K562 (cell line): ENCODE data around the gene COA5. TPM values are rescaled to one million over a fixed set of nuclear protein-coding genes. Genes with fewer than 3 reads are reported as not detected.
A peak's percentile ranks its signal among the peaks of the same experiment; 100 is the strongest.

Experiments
- ATAC-seq: fragments of 200-7000 bp; cut with Tn5 transposase; 3 replicates; pipeline ENCODE4 v1.9.1; 2020; ENCODE audit warnings: moderate library complexity
- BruUV-seq: library from RNA; stranded (reverse); fragments of 400-500 nt; replicated peaks from 2 replicates; lab custom pipeline; 2021; lab: Mats Ljungman, UMichigan
- CTCF ChIA-PET: fragments of 300-600 bp; formaldehyde crosslinking; extraction: SDS; loops from one replicate; lab custom pipeline; 2021; ENCODE audit warnings: low intra/inter-chr PET ratio; lab: Yijun Ruan, JAX
- POLR2A ChIA-PET: fragments of 300-600, 350-650 bp; sonication (Branson Sonifier 250); formaldehyde crosslinking; extraction: SDS; loops from one replicate; lab custom pipeline; 2021; ENCODE audit warnings: antibody characterized with exemption, inconsistent platforms; lab: Yijun Ruan, JAX
- DNase-seq, 4 experiments: peaks; one replicate each; pipeline versions ENCODE4 v3.0.0 to v3.0.0-alpha.2; 2011 to 2018; ENCODE audit warnings: low spot score in 3 of 4, mixed read lengths in 3 of 4; ENCODE audit errors: extremely low read depth in 1 of 4
- FAIRE-seq: peaks from 2 replicates; lab custom pipeline; 2011; peaks lifted over from hg19 to GRCh38; lab: Jason Lieb, UNC
- H2AFZ ChIP-seq: 2 replicates; pipeline ENCODE4 v1.6.0; 2011; ENCODE audit warnings: low read depth, low read length, control low read depth, inconsistent platforms
- H3K27ac ChIP-seq: fragments of 200-600 bp; 3 replicates; pipeline ENCODE4 v1.8.0; 2011; ENCODE audit warnings: low read depth, mild to moderate bottlenecking, control low read depth, inconsistent platforms, low read length, moderate library complexity, mixed read lengths; ENCODE audit errors: extremely low read depth
- H3K27me3 ChIP-seq, 2 experiments: fragments of 300-600 bp in 1 of 2; 2 replicates in 1 of 2; 3 replicates in 1 of 2; pipeline versions ENCODE4 v1.6.0 to v1.8.0; 2011; ENCODE audit warnings: inconsistent platforms in 2 of 2, low read length in 2 of 2, mild to moderate bottlenecking in 1 of 2, mixed read lengths in 1 of 2, moderate library complexity in 1 of 2; ENCODE audit not compliant: control insufficient read depth in 2 of 2, insufficient read depth in 2 of 2
- H3K36me3 ChIP-seq: fragments of 300-600 bp; 3 replicates; pipeline ENCODE4 v1.8.0; 2011; ENCODE audit warnings: mild to moderate bottlenecking, low read length, inconsistent platforms; ENCODE audit not compliant: control insufficient read depth, insufficient read depth
- H3K4me1 ChIP-seq, 2 experiments: fragments of 200-600 bp in 1 of 2; replicated peaks in 1 of 2; 2 replicates in 1 of 2; 3 replicates in 1 of 2; pipeline versions ENCODE4 v1.5.1 to v1.8.0; 2011; ENCODE audit warnings: inconsistent platforms in 2 of 2, low read length in 2 of 2, mild to moderate bottlenecking in 1 of 2, mixed read lengths in 1 of 2, moderate library complexity in 1 of 2; ENCODE audit not compliant: control insufficient read depth in 2 of 2, insufficient read depth in 2 of 2
- H3K4me2 ChIP-seq: 2 replicates; pipeline ENCODE4 v1.6.1; 2011; ENCODE audit warnings: low read length, control low read depth, inconsistent platforms, mixed read lengths; ENCODE audit not compliant: insufficient read depth
- H3K4me3 ChIP-seq: fragments of 200-600 bp; sonication (generic), shearing (Covaris generic); 2 replicates; pipeline ENCODE4 v1.5.1; 2016; ENCODE audit warnings: control low read depth, inconsistent platforms
- H3K79me2 ChIP-seq: fragments of 200-600 bp; 3 replicates; pipeline ENCODE4 v1.8.0; 2011; ENCODE audit warnings: low read length, inconsistent platforms; ENCODE audit not compliant: control insufficient read depth, insufficient read depth
- H3K9ac ChIP-seq, 2 experiments: 2 replicates each; pipeline versions ENCODE4 v1.6.0 to v1.6.1; 2011; ENCODE audit warnings: low read depth in 2 of 2, low read length in 2 of 2, control low read depth in 1 of 2, inconsistent platforms in 1 of 2, mild to moderate bottlenecking in 1 of 2, mixed read lengths in 1 of 2; ENCODE audit not compliant: insufficient read depth in 1 of 2
- H3K9me1 ChIP-seq: one replicate; pipeline ENCODE4 v1.6.0; 2011; ENCODE audit warnings: inconsistent platforms, mild to moderate bottlenecking, low read length, moderate library complexity; ENCODE audit not compliant: control insufficient read depth, insufficient read depth
- H3K9me3 ChIP-seq: replicated peaks from 2 replicates; pipeline ENCODE4 v1.5.1; 2011; ENCODE audit warnings: low read depth, low read length, inconsistent platforms; ENCODE audit not compliant: control insufficient read depth, insufficient read depth
- H4K20me1 ChIP-seq: replicated peaks from 2 replicates; pipeline ENCODE4 v1.6.1; 2011; ENCODE audit warnings: low read length, inconsistent platforms, mixed read lengths; ENCODE audit not compliant: control insufficient read depth, insufficient read depth
- CREM ChIP-seq: IDR thresholded peaks from 2 replicates; pipeline ENCODE4 v1.6.1; 2014; ENCODE audit warnings: antibody characterized with exemption, low read depth
- E2F8 ChIP-seq: fragments of 450-650 bp; IDR thresholded peaks from 2 replicates; pipeline ENCODE4 v1.7.1; 2018; ENCODE audit warnings: mild to moderate bottlenecking, low read depth; ENCODE audit not compliant: partially characterized antibody
- EP400 ChIP-seq: fragments of 450-650 bp; IDR thresholded peaks from 2 replicates; pipeline ENCODE4 v1.6.1; 2017; ENCODE audit warnings: antibody characterized with exemption, mild to moderate bottlenecking, moderate library complexity
- IRF9 ChIP-seq: fragments of 450-650 bp; IDR thresholded peaks from 2 replicates; pipeline ENCODE4 v1.6.1; 2016; ENCODE audit warnings: missing biosample characterization, missing genetic modification characterization
- KLF13 ChIP-seq: fragments of 450-650 bp; IDR thresholded peaks from 2 replicates; pipeline ENCODE4 v1.6.1; 2016; ENCODE audit warnings: missing genetic modification characterization, low read depth, mild to moderate bottlenecking, missing compliant biosample characterization, moderate library complexity, borderline replicate concordance
- MAFK ChIP-seq: IDR thresholded peaks from 2 replicates; pipeline ENCODE4 v1.6.1; 2011; ENCODE audit warnings: low read length, improper control_type of control experiment
- MLX ChIP-seq, 2 experiments: fragments of 450-650 bp in 1 of 2; sonication (generic) in 1 of 2; formaldehyde crosslinking; conservative IDR thresholded peaks; 2 replicates each; pipeline versions ENCODE4 v1.4.0 to v1.8.1; 2020 to 2022; ENCODE audit warnings: mild to moderate bottlenecking in 1 of 2, missing genetic modification reagents in 1 of 2
- MNT ChIP-seq, 2 experiments: fragments of 450-650 bp; conservative IDR thresholded peaks; 2 replicates each; pipeline ENCODE4 v1.6.1; 2017; ENCODE audit warnings: mild to moderate bottlenecking in 2 of 2, moderate library complexity in 2 of 2
- NRF1 ChIP-seq, 2 experiments: fragments of 450-650 bp; IDR thresholded peaks in 1 of 2; conservative IDR thresholded peaks in 1 of 2; 2 replicates each; pipeline ENCODE4 v1.6.1; 2014; ENCODE audit warnings: mild to moderate bottlenecking in 2 of 2
- POLR2G ChIP-seq: fragments of 200-400 bp; formaldehyde crosslinking; IDR thresholded peaks from 2 replicates; pipeline ENCODE4 v1.6.1; 2017; ENCODE audit warnings: low read depth, mild to moderate bottlenecking, antibody characterized with exemption, low read length, moderate library complexity
- SNRNP70 ChIP-seq: fragments of 200-400 bp; formaldehyde crosslinking; optimal IDR thresholded peaks from 2 replicates; pipeline ENCODE3; 2017; ENCODE audit warnings: low read depth, low read length
- TARDBP ChIP-seq: fragments of 450-650 bp; IDR thresholded peaks from 2 replicates; pipeline ENCODE4 v1.6.1; 2016
- ZNF239 ChIP-seq: fragments of 250-450 bp; sonication (Bioruptor Pico); IDR thresholded peaks from 2 replicates; pipeline ENCODE4 v1.4.0; 2020; ENCODE audit warnings: mild to moderate bottlenecking
- ZNF584 ChIP-seq: fragments of 200-800 bp; sonication (Bioruptor generic); IDR thresholded peaks from 2 replicates; pipeline ENCODE4 v1.6.1; 2016; ENCODE audit warnings: low read depth, mild to moderate bottlenecking, missing genetic modification characterization, missing compliant biosample characterization
- WGBS: fragments of 100-300 bp; shearing (Covaris generic); methylation state at CpG from one replicate; pipeline ENCODE4 v1.1.6; 2016; ENCODE audit warnings: low coverage, mixed read lengths; ENCODE audit not compliant: insufficient coverage; ENCODE audit errors: missing lambda C conversion rate; 5-methylcytosine and 5-hydroxymethylcytosine counted together
- in situ Hi-C: fragments of 300-500 bp; cut with MboI; formaldehyde crosslinking; loops from 4 replicates; pipeline ENCODE4 v1.15.0; 2018; ENCODE audit warnings: inconsistent platforms, mixed read lengths
- intact Hi-C: fragments of 100-400 bp; cut with micrococcal nuclease; formaldehyde crosslinking; loops from 2 replicates; pipeline ENCODE4 v1.14.2; 2022
- polyA plus RNA-seq, 8 experiments: library from polyadenylated mRNA; depleted of rRNA in 4 of 8; stranded (reverse) in 5 of 8; unstranded in 3 of 8; fragments of >200 nt; fragmentation: Nextera tagmentation in 2 of 8; fragmentation: Illumina TruSeq in 1 of 8; extraction: Ambion mirVana in 2 of 8; extraction: Trizol in 1 of 8; gene quantifications; 2 replicates each; pipeline versions ENCODE4 v1.2.1 to v1.2.3, GENCODE V29; 2011 to 2014; ENCODE audit warnings: inconsistent platforms in 1 of 8, missing spikeins in 1 of 8
- total RNA-seq, 7 experiments: library from RNA; depleted of rRNA in 6 of 7; stranded (reverse); fragments of >200 nt in 6 of 7; fragmentation: Illumina TruSeq in 2 of 7; extraction: Trizol in 2 of 7; gene quantifications; 2 replicates each; pipeline versions ENCODE4 v1.2.1 to v1.2.3, GENCODE V29; 2011 to 2021; ENCODE audit warnings: low replicate concordance in 1 of 7

The COA5 gene
- total and polyA plus RNA-seq, 9 of the 15 experiments (the other 6 are each of a cell fraction or from before 2014, with no cell fraction given): 17.9 to 77.6 (median 33.4) TPM

GRCh38 chr2:98561018-98561417 lies 47.3 kb downstream of the COA5 start (continued):
- TF ChIP-seq IRF9: no peak

- no peaks in the 10 kb centered on the region for H3K79me2 ChIP-seq
- H3K4me2 ChIP-seq: peak overlapping the region; percentile 79
- FAIRE-seq: peak; percentile 99
- peak overlapping the region; percentile 84 for H3K27ac ChIP-seq
- BruUV-seq: no TSS peak
- H3K9ac ChIP-seq: peak overlapping the region; percentile 66 to 70
- no peaks in the 10 kb centered on the region for H3K9me3 ChIP-seq
- WGBS: 16% methylated on average over 9 of the region's 9 CpGs
- H3K27me3 ChIP-seq: no peaks in the 10 kb centered on the region
- H4K20me1 ChIP-seq: no peaks in the 10 kb centered on the region
- ATAC-seq: peak; percentile 99
- H3K36me3 ChIP-seq: peaks cover 28% of the 10 kb centered on the region
- H3K4me3 ChIP-seq: peak overlapping the region; percentile 5; the same call in 1 of the 2 replicates
- POLR2A ChIA-PET: interaction anchor here (0.6 to 2.0 kb wide), 9 partner anchors 9 to 168 kb away, joined by 3 to 11 read pairs (median 5); no protein-coding TSS in a partner anchor
- intact Hi-C loops (no loop called here), in situ Hi-C loops (no loop called here)
- H3K4me1 ChIP-seq: peaks cover 15 to 24% of the 10 kb centered on the region in 2 experiments
- CTCF ChIA-PET: no interaction called here
- peak; percentile 91 to 94 (median 94) for DNase-seq
- H3K9me1 ChIP-seq: no peaks in the 10 kb centered on the region
- peak overlapping the region; percentile 86 for H2AFZ ChIP-seq
- TF ChIP-seq POLR2G (0 out of 2 replicates have a peak, but pooled peaks have one; percentile 36), CREM (no peak), KLF13 (no peak; the same call in 1 of the 2 replicates), ZNF239 (no peak), NRF1 (conservative IDR thresholded peaks at IDR 0.05 in 1 of 2, IDR thresholded peaks at IDR 0.05 in 1 of 2) (peak in 1 of 2 experiments; percentile 21; a peak in 1 of 4 replicates), MNT (conservative IDR thresholded peaks at IDR 0.05) (0 out of 4 replicates have a peak, but pooled peaks of 1 of the 2 experiments have one; percentile 30), MAFK (peak; percentile 91), ZNF584 (no peak), MLX (CRISPR knock-in tag; conservative IDR thresholded peaks at IDR 0.05) (no peak), EP400 (peak; percentile 30; the same call in 1 of the 2 replicates), E2F8 (no peak), SNRNP70 (no peak), TARDBP (no peak)
These were observed 48.0 kb downstream of the COA5 start for GRCh38 chr2:98560256-98560771.
